T-helper 17 cell (primary cell): ENCODE measurements around the gene S100A11. TPM values are rescaled to one million over a fixed set of nuclear protein-coding genes. Genes with fewer than 3 reads are reported as not detected.
A peak's percentile ranks its signal among the peaks of the same experiment; 100 is the strongest.

ENCODE experiments used
- ATAC-seq: fragments of 150-1000 bp; cut with Tn5 transposase; 2 replicates; pipeline ENCODE4 v1.10.0; 2021; ENCODE audit warnings: mild to moderate bottlenecking, moderate library complexity
- DNase-seq, 3 donors: peaks; one replicate each; pipeline versions ENCODE4 v3.0.0 to v3.0.0-alpha.2; 2020 to 2021
- H3K9me3 ChIP-seq: one replicate; pipeline ENCODE4 v1.7.0; 2013; ENCODE audit warnings: low read length, mild to moderate bottlenecking; ENCODE audit not compliant: control insufficient read depth, poor library complexity, severe bottlenecking
- H3K27ac Mint-ChIP-seq: one replicate; pipeline ENCODE4 v1.8.0; 2022; ENCODE audit warnings: mild to moderate bottlenecking, moderate library complexity, mixed read lengths
- H3K27me3 Mint-ChIP-seq: one replicate; pipeline ENCODE4 v1.8.0; 2022; ENCODE audit warnings: mixed read lengths
- H3K36me3 Mint-ChIP-seq: one replicate; pipeline ENCODE4 v1.8.0; 2022; ENCODE audit warnings: low read depth, mixed read lengths
- H3K4me1 Mint-ChIP-seq: one replicate; pipeline ENCODE4 v1.8.0; 2022; ENCODE audit warnings: mild to moderate bottlenecking, mixed read lengths
- H3K4me3 Mint-ChIP-seq: one replicate; pipeline ENCODE4 v1.8.0; 2022; ENCODE audit warnings: mild to moderate bottlenecking, moderate library complexity, mixed read lengths
- total RNA-seq, 4 donors: library from RNA in 2 of 4; stranded (reverse) in 2 of 4; gene quantifications; one replicate each; pipeline ENCODE4 v1.2.3 and lab custom pipeline; 2022 to 2026

Gene S100A11
- total RNA-seq, 2 donors from 2014 or later, result 76.4 to 117 TPM

GRCh38 chr1:152034324-152034653 lies 2.5 kb downstream of the S100A11 start:
- Mint-ChIP-seq H3K36me3 (peaks cover 13% of the 10 kb centered on the region), H3K27ac (peak overlapping the region; percentile 99), H3K4me3 (peak overlapping the region; percentile 98), H3K27me3 (no peaks in the 10 kb centered on the region), H3K4me1 (peaks cover 40% of the 10 kb centered on the region)
- DNase-seq, result no peak
- no peak for ATAC-seq
- no peaks in the 10 kb centered on the region for H3K9me3 ChIP-seq

- Mint-ChIP-seq H3K4me3 (no peak overlapping the region), H3K27me3 (no peaks in the 10 kb centered on the region), H3K27ac (no peak overlapping the region), H3K36me3 (peaks cover 9% of the 10 kb centered on the region), H3K4me1 (peaks cover 29% of the 10 kb centered on the region)
- ATAC-seq (no peak), DNase-seq (no peak)
- H3K9me3 ChIP-seq, result no peaks in the 10 kb centered on the region
These were observed 6.9 kb downstream of the S100A11 start for GRCh38 chr1:152029929-152030211.

GRCh38 chr1:152029144-152029928 lies 7.5 kb downstream of the S100A11 start:
- no peak overlapping the region for H3K4me3 Mint-ChIP-seq
- peaks cover 26% of the 10 kb centered on the region for H3K4me1 Mint-ChIP-seq
- H3K27ac Mint-ChIP-seq, result peak overlapping the region; percentile 1
- H3K9me3 ChIP-seq, result no peaks in the 10 kb centered on the region
- no peaks in the 10 kb centered on the region for H3K27me3 Mint-ChIP-seq
- DNase-seq, result no peak
- ATAC-seq, result no peak
- H3K36me3 Mint-ChIP-seq, result peaks cover 9% of the 10 kb centered on the region

DNA sequence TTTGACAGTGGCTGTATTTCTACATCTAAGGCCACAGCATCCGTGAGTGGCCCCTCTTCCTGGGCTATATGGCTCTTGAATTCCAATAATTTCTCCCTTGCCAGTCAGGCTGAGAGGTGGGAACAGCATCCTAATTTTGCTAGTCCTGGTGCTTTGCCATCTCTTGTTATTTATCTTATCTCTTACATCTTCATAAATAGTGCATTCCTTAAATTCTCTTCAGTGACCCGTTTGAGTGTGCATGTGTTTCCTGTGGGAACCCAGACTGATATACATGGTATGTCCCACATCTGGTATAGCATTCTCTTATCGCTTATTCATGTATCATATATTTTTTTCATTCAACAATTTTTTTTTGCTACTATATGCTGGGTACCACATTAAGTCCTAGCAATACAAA lies 9.9 kb downstream of the S100A11 start:
- no peak for DNase-seq
- Mint-ChIP-seq H3K27me3 (peaks cover 4% of the 10 kb centered on the region), H3K4me3 (no peak overlapping the region)

GRCh38 chr1:152024223-152024622 lies 12.6 kb downstream of the S100A11 start:
- H3K36me3 Mint-ChIP-seq, result peaks cover 2% of the 10 kb centered on the region
- ATAC-seq, result no peak

More for the DNA sequence above, 9.9 kb downstream of the S100A11 start:
- Mint-ChIP-seq H3K36me3 (peaks cover 7% of the 10 kb centered on the region), H3K27ac (peak overlapping the region; percentile 22), H3K4me1 (peaks cover 24% of the 10 kb centered on the region)
- H3K9me3 ChIP-seq, result no peaks in the 10 kb centered on the region
- ATAC-seq, result no peak

DNA sequence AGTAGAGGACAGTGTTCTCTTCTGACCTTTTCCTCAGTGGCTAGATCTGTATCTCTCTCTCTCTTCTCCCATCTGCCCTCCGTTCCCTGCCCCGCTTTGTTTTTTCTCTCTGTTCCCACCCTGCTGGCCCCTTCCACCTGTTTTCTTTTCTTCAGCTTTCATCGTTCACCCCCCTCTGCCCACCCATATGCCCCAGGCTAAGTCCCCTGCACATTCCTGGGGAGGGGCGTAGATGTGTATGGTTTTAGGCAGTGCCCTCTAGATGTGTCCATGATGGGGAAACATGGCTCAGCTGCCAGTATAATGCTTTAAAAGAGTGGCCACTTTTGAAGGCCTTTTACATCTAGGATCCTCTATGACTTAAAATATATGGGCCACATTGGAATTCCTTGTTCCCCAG lies 13.6 kb downstream of the S100A11 start:
- DNase-seq, result no peak
- Mint-ChIP-seq H3K27ac (no peak overlapping the region), H3K4me3 (no peak overlapping the region), H3K36me3 (peaks cover 2% of the 10 kb centered on the region), H3K27me3 (peaks cover 15% of the 10 kb centered on the region), H3K4me1 (peaks cover 16% of the 10 kb centered on the region)
- ATAC-seq, result no peak
- H3K9me3 ChIP-seq, result no peaks in the 10 kb centered on the region

More at GRCh38 chr1:152024223-152024622, 12.6 kb downstream of the S100A11 start:
- Mint-ChIP-seq H3K4me1 (peaks cover 16% of the 10 kb centered on the region), H3K27me3 (peaks cover 15% of the 10 kb centered on the region), H3K4me3 (no peak overlapping the region), H3K27ac (no peak overlapping the region)
- H3K9me3 ChIP-seq, result no peaks in the 10 kb centered on the region
- DNase-seq, result no peak

- peaks cover 16% of the 10 kb centered on the region for H3K4me1 Mint-ChIP-seq
These were observed 14.3 kb downstream of the S100A11 start for GRCh38 chr1:152022474-152022873.

DNA sequence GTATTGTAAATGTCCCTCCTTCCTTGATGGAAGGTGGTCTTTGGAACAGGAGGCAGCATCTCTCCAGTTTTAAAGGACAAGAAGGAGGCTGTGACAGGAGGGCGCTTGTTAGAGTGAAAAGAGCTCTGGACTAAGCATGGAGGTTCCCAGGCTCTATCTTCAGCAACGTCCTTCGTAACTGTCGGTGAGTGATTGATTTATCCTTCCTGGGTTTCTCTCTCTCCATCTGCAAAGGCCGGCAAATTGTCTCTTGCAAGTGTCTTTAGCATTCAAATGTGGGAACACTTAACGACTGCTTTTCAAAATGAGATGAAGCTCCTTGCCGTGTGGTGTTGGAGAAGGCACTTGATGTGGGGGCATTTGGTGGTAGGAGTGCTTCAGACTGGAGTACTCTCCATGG lies 15.2 kb downstream of the S100A11 start:
- no peaks in the 10 kb centered on the region for H3K9me3 ChIP-seq
- peaks cover 2% of the 10 kb centered on the region for H3K36me3 Mint-ChIP-seq
- H3K27me3 Mint-ChIP-seq, result peaks cover 22% of the 10 kb centered on the region
- DNase-seq, result no peak
- H3K4me3 Mint-ChIP-seq, result no peak overlapping the region
- H3K27ac Mint-ChIP-seq, result no peak overlapping the region
- H3K4me1 Mint-ChIP-seq, result peaks cover 10% of the 10 kb centered on the region
- no peak for ATAC-seq

More at GRCh38 chr1:152022474-152022873, 14.3 kb downstream of the S100A11 start:
- H3K36me3 Mint-ChIP-seq, result peaks cover 2% of the 10 kb centered on the region
- peaks cover 16% of the 10 kb centered on the region for H3K27me3 Mint-ChIP-seq
- no peak for ATAC-seq
- no peaks in the 10 kb centered on the region for H3K9me3 ChIP-seq
- no peak for DNase-seq
- H3K4me3 Mint-ChIP-seq, result no peak overlapping the region
- no peak overlapping the region for H3K27ac Mint-ChIP-seq

DNA sequence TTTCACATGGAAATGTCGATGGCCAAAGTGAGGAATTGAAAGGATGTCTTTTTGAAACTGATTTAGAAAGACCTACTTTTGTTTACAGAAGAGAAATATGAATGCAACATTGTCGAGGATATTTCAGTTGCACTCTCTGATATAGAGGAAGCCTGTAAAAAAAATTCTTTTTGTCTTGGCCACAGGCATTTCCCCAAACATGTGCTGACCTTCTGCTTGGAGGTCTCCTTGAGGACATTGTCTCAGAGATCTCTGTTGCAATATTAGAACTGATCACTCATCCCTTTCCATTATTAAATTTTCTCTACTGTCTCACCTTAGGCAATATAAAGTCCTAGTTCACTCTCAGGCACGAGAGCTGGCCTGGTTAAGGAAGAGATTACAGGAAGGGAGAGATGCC lies 16.0 kb downstream of the S100A11 start:
- H3K27ac Mint-ChIP-seq, result no peak overlapping the region
- ATAC-seq, result no peak
- peaks cover 2% of the 10 kb centered on the region for H3K36me3 Mint-ChIP-seq

DNA sequence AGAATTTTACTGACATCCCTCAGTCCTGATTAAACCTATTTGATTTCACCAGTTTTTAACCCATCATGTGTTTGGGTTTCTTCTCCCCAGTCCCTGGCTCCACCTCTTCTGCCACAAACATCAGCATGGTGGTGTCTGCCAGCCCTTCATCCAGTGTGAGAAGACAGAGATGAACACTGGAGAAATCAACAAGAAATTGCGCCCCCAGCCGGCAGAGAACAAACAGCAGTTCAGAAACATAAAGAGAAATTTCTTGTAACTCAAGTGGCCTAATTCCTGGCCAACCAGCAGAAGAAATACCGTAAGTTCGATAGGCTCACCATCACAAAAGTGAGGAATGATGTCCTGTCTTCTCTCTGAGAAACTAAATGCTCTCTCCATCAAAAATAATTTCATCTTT lies 18.3 kb downstream of the S100A11 start:
- peaks cover 2% of the 10 kb centered on the region for H3K36me3 Mint-ChIP-seq
- H3K27me3 Mint-ChIP-seq, result peaks cover 33% of the 10 kb centered on the region
- DNase-seq (no peak), ATAC-seq (no peak)
- H3K9me3 ChIP-seq, result no peaks in the 10 kb centered on the region
- no peak overlapping the region for H3K4me3 Mint-ChIP-seq
- peaks cover 9% of the 10 kb centered on the region for H3K4me1 Mint-ChIP-seq
- no peak overlapping the region for H3K27ac Mint-ChIP-seq

More for the DNA sequence above, 16.0 kb downstream of the S100A11 start:
- Mint-ChIP-seq H3K27me3 (peaks cover 23% of the 10 kb centered on the region), H3K4me1 (peaks cover 8% of the 10 kb centered on the region), H3K4me3 (no peak overlapping the region)
- H3K9me3 ChIP-seq, result no peaks in the 10 kb centered on the region
- no peak for DNase-seq

DNA sequence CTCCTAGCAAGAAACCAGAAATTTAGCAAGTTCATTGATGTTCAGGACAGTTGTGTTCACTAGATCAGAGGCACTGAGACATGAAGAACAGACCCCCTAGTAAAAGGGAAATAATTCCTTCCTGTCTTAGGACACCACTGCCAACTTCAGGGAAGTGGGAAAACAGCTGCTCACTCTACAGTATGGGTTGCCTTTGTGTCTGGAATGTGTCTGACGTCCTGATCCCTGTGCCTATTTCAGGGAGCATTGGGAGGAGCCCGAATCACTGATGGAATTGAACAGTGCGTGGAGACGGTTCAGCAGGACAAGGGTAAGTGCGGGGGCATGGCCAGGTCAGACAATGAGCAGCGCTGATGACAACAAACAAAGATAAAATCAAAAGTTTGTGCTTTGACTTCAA lies 21.0 kb downstream of the S100A11 start:
- H3K9me3 ChIP-seq, result no peaks in the 10 kb centered on the region
- Mint-ChIP-seq H3K27me3 (peaks cover 40% of the 10 kb centered on the region), H3K4me1 (peaks cover 7% of the 10 kb centered on the region), H3K4me3 (no peak overlapping the region), H3K27ac (no peak overlapping the region), H3K36me3 (peaks cover 2% of the 10 kb centered on the region)
- DNase-seq (no peak), ATAC-seq (no peak)

DNA sequence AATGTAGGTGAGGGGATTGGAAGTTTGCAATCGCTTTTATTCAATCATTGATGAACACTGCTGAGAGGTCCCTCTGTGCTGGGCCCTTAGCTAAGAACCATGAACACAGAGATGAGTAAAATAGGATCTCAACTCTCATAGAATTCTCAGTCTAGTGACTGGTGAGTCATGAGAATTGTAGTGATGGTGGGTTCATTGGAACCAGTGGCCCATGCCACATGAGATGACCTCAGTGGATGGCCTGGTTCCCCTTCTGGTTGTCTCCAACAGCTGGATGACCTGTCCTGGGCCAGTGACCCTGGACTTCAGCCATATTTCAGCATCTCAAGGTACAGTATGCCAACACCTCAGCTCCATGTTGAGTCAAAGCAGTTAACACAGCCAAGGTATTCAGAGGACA lies 21.9 kb downstream of the S100A11 start:
- H3K4me1 Mint-ChIP-seq, result peaks cover 5% of the 10 kb centered on the region
- H3K36me3 Mint-ChIP-seq, result no peaks in the 10 kb centered on the region
- H3K27me3 Mint-ChIP-seq, result peaks cover 33% of the 10 kb centered on the region
- H3K4me3 Mint-ChIP-seq, result no peak overlapping the region
- peak overlapping the region; percentile 6 for H3K27ac Mint-ChIP-seq
- H3K9me3 ChIP-seq, result no peaks in the 10 kb centered on the region
- ATAC-seq (no peak), DNase-seq (no peak)

DNA sequence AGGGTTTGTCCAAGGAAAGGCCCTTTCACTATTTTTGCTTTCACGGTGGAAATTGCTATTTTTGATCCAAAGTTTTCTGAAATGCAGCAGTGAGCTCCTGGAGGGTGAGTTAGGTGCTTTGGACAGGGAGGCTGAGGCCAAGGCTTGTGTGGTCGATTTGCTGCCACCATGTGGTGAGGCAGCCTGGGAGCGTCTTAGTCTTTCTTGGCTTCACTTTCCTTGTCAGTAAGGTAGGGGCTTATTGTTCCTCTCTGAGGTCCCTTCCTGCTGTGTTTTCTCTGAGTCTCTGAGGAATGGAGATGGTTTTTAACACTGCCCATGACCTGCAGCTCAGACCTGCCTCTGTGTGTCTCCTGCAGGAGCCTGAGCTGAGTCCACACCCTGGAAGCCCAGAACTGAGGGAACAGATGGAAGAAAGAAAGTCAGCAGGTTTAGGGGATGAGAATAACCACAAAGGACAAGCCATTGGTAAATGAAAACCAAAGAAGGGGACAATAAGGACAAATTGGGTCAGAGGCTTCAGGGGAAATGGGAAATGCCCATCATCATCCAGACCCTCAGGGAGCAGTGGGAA lies 23.1 kb downstream of the S100A11 start:
- peak overlapping the region; percentile 6 for H3K27ac Mint-ChIP-seq
- peak; percentile 40 for ATAC-seq
- no peak for DNase-seq
- H3K4me3 Mint-ChIP-seq, result no peak overlapping the region
- H3K36me3 Mint-ChIP-seq, result no peaks in the 10 kb centered on the region
- H3K9me3 ChIP-seq, result no peaks in the 10 kb centered on the region
- H3K4me1 Mint-ChIP-seq, result peaks cover 5% of the 10 kb centered on the region
- peaks cover 41% of the 10 kb centered on the region for H3K27me3 Mint-ChIP-seq

GRCh38 chr1:152009691-152010090 lies 27.1 kb downstream of the S100A11 start:
- ATAC-seq, result no peak
- DNase-seq, result no peak
- H3K9me3 ChIP-seq, result no peaks in the 10 kb centered on the region
- no peak overlapping the region for H3K4me3 Mint-ChIP-seq
- no peaks in the 10 kb centered on the region for H3K36me3 Mint-ChIP-seq
- H3K4me1 Mint-ChIP-seq, result peaks cover 10% of the 10 kb centered on the region
- peaks cover 29% of the 10 kb centered on the region for H3K27me3 Mint-ChIP-seq
- H3K27ac Mint-ChIP-seq, result no peak overlapping the region
